Kidney (tissue), 14 donors: ENCODE measurements around the gene DPH2. TPM values are rescaled to one million over a fixed set of nuclear protein-coding genes. Genes with fewer than 3 reads are reported as not detected.

Experiments used
- DNase-seq, 5 donors: peaks; one replicate each; pipeline ENCODE4 v3.0.0-alpha.2; 2013 to 2020
- FAIRE-seq: peaks from 2 replicates; lab custom pipeline; 2012; peaks lifted over from hg19 to GRCh38; lab: Jason Lieb, UNC
- H3K27ac ChIP-seq, 2 donors: one replicate each; pipeline ENCODE4 v1.7.0; 2013; ENCODE audit warnings: low read depth in 2 of 2, low read length in 2 of 2, inconsistent platforms in 1 of 2
- H3K27me3 ChIP-seq: one replicate; pipeline ENCODE4 v1.7.1; 2013; ENCODE audit warnings: low read length, inconsistent platforms; ENCODE audit not compliant: control insufficient read depth, insufficient read depth
- H3K36me3 ChIP-seq, 3 donors: one replicate each; pipeline versions ENCODE4 v1.7.0 to v1.7.1; 2013; ENCODE audit warnings: low read length in 3 of 3, control low read depth in 1 of 3, inconsistent platforms in 1 of 3; ENCODE audit not compliant: insufficient read depth in 3 of 3, control insufficient read depth in 2 of 3
- H3K4me1 ChIP-seq, 3 donors: one replicate each; pipeline versions ENCODE4 v1.7.0 to v1.7.1; 2013; ENCODE audit warnings: low read length in 3 of 3, inconsistent platforms in 1 of 3, low read depth in 1 of 3; ENCODE audit not compliant: control insufficient read depth in 2 of 3, insufficient read depth in 2 of 3
- H3K4me3 ChIP-seq, 3 donors: one replicate each; pipeline versions ENCODE4 v1.7.0 to v1.8.1; 2013; ENCODE audit warnings: low read length in 3 of 3, control low read depth in 1 of 3, inconsistent platforms in 1 of 3
- H3K9ac ChIP-seq, 3 donors: one replicate each; pipeline versions ENCODE4 v1.7.0 to v1.7.1; 2013; ENCODE audit warnings: low read length in 3 of 3, control low read depth in 1 of 3, inconsistent platforms in 1 of 3
- H3K9me3 ChIP-seq, 3 donors: one replicate each; pipeline versions ENCODE4 v1.7.0 to v1.7.1; 2013; ENCODE audit warnings: low read length in 3 of 3, control low read depth in 1 of 3, inconsistent platforms in 1 of 3; ENCODE audit not compliant: control insufficient read depth in 2 of 3, insufficient read depth in 1 of 3
- intact Hi-C: fragments of 100-400 bp; cut with DNase I; formaldehyde crosslinking; loops from one replicate; pipeline ENCODE4 v1.11.1; 2022
- polyA plus RNA-seq: library from polyadenylated mRNA; stranded (reverse); fragments of 350-450 nt; fragmentation: Illumina TruSeq; extraction: RNeasy Lipid Tissue Mini Kit (QIAGEN cat#74804); gene quantifications from one replicate; pipeline ENCODE4 v1.2.3, GENCODE V29; 2014; ENCODE audit warnings: low read depth, low replicate concordance; ENCODE audit not compliant: insufficient read depth
- total RNA-seq: library from RNA; stranded (reverse); fragmentation: NEBNext Ultra II Directional; extraction: Animal tissue kit (Norgen Biotek cat#: 25700); gene quantifications from one replicate; pipeline ENCODE4 v1.2.1, GENCODE V29; 2021
- TF ChIP-seq, protein P1 (sequence below): IDR thresholded peaks from 3 replicates; pipeline ENCODE4 v1.5.1; 2012; ENCODE audit warnings: mild to moderate bottlenecking, moderate library complexity, borderline replicate concordance; ENCODE audit not compliant: insufficient read depth; ENCODE audit errors: extremely low read depth
- donor health status: control.
- donor health status: control.
- donor health status: control.
- donor health status: control.
- donor health status: control.
- donor health status: DM: yes; HTN: yes; CAD: no.
- donor health status: Normal renal cell carcinoma (clear cell type).

Gene DPH2
- total and polyA plus RNA-seq, 2 donors from 2014 or later = 15.9 to 24.0 TPM

- Histone ChIP-seq H3K9ac (no peak overlapping the region), H3K4me1 (peaks cover 0 to 29% (median 21%) of the 10 kb centered on the region in 3 donors), H3K9me3 (no peaks in the 10 kb centered on the region), H3K4me3 (no peak overlapping the region), H3K27me3 (no peaks in the 10 kb centered on the region), H3K27ac (no peak overlapping the region), H3K36me3 (no peaks in the 10 kb centered on the region)
- TF ChIP-seq, protein P1, sequence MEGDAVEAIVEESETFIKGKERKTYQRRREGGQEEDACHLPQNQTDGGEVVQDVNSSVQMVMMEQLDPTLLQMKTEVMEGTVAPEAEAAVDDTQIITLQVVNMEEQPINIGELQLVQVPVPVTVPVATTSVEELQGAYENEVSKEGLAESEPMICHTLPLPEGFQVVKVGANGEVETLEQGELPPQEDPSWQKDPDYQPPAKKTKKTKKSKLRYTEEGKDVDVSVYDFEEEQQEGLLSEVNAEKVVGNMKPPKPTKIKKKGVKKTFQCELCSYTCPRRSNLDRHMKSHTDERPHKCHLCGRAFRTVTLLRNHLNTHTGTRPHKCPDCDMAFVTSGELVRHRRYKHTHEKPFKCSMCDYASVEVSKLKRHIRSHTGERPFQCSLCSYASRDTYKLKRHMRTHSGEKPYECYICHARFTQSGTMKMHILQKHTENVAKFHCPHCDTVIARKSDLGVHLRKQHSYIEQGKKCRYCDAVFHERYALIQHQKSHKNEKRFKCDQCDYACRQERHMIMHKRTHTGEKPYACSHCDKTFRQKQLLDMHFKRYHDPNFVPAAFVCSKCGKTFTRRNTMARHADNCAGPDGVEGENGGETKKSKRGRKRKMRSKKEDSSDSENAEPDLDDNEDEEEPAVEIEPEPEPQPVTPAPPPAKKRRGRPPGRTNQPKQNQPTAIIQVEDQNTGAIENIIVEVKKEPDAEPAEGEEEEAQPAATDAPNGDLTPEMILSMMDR = no peak
- intact Hi-C loops = no loop called here
- FAIRE-seq (no peak), DNase-seq (no peak)
Measured at GRCh38 chr1:43938892-43939587, 30.8 kb upstream of the DPH2 start.

GRCh38 chr1:43942411-43942810, 27.4 kb upstream of the DPH2 start:
- intact Hi-C loops = no loop called here
- no peaks in the 10 kb centered on the region for H3K36me3 ChIP-seq
- no peak overlapping the region for H3K4me3 ChIP-seq
- H3K27me3 ChIP-seq = no peaks in the 10 kb centered on the region
- no peak for DNase-seq
- TF ChIP-seq, protein P1 = no peak
- no peak overlapping the region for H3K9ac ChIP-seq
- H3K4me1 ChIP-seq = peaks cover 0 to 21% (median 10%) of the 10 kb centered on the region in 3 donors
- H3K9me3 ChIP-seq = no peaks in the 10 kb centered on the region
- no peak overlapping the region for H3K27ac ChIP-seq
- FAIRE-seq = no peak

DNA sequence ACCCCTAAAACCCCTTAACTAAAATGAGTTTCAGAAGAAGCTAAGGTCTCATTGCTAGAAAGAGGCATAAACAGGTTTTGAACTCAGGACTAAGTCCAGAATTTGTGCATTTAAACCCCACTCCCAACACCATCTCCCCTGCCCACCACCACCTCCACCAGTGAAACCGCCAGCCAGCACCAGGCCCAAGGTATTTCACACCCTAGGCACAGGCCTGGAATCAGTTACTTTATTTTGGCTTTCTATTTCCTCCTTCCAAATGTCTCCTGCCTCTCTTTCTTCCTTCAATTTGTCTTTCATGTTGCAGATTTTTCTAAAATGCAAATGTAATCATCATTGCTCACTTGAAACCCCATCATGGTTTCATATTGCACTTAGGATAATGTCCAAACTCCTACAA, 24.9 kb upstream of the DPH2 start:
- no peaks in the 10 kb centered on the region for H3K9me3 ChIP-seq
- H3K9ac ChIP-seq = peak overlapping the region in 1 of 3 donors; percentile 26
- peaks cover 0 to 32% (median 14%) of the 10 kb centered on the region in 3 donors for H3K4me1 ChIP-seq
- no peak overlapping the region for H3K4me3 ChIP-seq
- no peaks in the 10 kb centered on the region for H3K27me3 ChIP-seq
- H3K27ac ChIP-seq = peak overlapping the region in 1 of 2 donors; percentile 14
- intact Hi-C loops = no loop called here
- no peak for DNase-seq
- H3K36me3 ChIP-seq = peaks cover 0 to 6% (median 0%) of the 10 kb centered on the region in 3 donors
- TF ChIP-seq, protein P1 = no peak
- no peak for FAIRE-seq
